Fibroblast of lung (primary cell): ENCODE measurements around the gene TMEM184B.

ENCODE experiments used
- CTCF ChIP-seq, 2 donors: IDR thresholded peaks in 1 of 2; conservative IDR thresholded peaks in 1 of 2; 1 replicate in 1 of 2; 2 replicates in 1 of 2; pipeline ENCODE4 v1.5.1; 2011 to 2012; ENCODE audit warnings: low read length in 2 of 2, control low read depth in 1 of 2, inconsistent platforms in 1 of 2, low read depth in 1 of 2, mild to moderate bottlenecking in 1 of 2
- EZH2 ChIP-seq: IDR thresholded peaks from 2 replicates; pipeline ENCODE4 v1.5.1; 2012; ENCODE audit warnings: low read length, control low read depth, mild to moderate bottlenecking; ENCODE audit errors: missing control alignments

GRCh38 chr22:38249301-38249700, 23.5 kb downstream of the TMEM184B start:
- TF ChIP-seq CTCF (conservative IDR thresholded peaks at IDR 0.05 in 1 of 2, IDR thresholded peaks at IDR 0.05 in 1 of 2; ENCODE audit: low read depth in 1 of 2, low read length in 2 of 2), result no peak
- no peak for TF ChIP-seq EZH2
